ENCODE results near the gene HAND2.

HAND2 gene

DNA sequence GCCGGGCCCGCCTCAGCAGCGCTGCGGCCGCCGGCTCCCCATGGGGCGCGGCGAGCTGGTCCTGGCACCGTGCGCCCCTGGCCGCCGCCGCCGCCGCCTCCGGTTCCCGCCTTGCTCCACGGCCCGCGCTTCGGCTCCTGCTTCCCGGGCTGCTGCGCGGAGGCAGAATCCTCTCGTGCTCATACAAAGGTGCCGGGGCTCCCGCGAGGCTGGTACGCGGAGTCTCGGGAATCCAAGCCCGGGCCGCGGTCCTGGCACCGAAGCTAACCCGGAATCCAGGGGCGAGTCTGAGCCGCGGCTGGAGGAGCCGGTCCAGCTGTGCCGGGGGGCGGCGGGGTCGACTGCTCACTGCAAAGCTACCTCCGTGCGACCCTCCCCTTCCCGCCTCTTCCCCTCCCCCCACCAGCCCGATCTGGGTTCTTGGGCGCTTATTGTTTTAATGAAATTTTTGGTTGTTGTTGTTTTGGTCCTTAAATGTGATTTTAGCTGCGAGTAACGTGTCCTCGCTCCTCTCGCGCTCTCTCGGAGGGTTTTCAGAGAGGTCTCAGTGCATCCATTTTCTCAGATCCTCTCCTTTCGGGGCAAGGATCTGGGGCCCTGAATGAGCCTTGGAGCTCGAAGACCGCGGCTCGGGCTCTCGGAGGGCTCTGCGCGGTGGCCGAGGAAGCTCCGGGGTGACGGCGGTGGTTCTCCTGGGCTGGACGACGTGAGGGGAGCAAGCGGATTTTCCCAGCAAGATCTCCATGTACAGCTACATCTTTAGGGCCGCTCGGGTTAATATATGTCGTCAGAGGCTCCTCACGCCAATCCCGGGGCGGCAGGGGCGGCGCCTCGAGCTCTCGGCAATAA is at the start of gene HAND2:
Gene HAND2 (minus strand): TSS at position 753 of the 849 bp plus-strand sequence. CDS start 940 bp downstream, outside the sequence.
- no peak for DNase-seq (ENCODE audit: low read depth, low spot score)

DNA sequence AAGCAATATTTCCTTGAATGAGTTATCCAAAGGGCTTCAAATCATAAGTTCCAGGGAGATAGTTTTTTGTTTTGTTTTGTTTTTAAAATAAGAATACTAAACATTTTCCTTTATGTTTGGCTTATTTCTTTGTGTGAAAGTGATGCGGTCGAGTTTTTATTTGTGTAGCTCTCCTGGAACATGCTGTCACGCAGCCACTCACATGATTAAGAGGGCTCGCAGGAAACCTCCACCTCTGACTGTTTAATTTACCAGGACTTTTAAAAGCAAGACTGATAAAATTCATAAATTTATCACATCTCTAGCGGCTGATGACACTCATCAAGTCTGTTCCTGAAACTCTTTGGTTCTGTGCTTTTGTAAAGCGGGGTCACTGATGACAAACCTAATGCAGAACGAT is 48.9 kb upstream of the HAND2 start:
- no peak for DNase-seq (ENCODE audit: low read depth, low spot score)

DNA sequence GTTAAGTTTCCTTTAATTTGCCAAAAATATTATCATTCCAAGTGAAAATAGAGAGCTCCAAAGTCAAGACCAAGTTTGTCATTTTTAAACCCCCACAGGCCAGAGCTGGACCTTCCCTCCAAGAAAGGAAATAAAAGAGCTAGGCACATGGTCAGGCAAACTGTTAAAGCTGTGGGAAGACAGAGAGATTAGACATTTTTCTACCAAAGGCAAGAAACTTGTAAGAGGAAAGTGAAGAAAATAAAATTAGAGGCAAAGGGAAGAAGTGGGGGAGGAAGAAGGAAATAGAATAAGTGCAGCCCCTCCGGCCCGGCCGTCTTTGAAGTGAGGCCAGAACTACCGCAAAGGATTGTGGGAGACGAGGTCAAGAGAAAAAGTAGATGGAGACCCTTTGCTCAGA is 47.9 kb upstream of the HAND2 start:
- DNase-seq (ENCODE audit: low read depth, low spot score): no peak

DNA sequence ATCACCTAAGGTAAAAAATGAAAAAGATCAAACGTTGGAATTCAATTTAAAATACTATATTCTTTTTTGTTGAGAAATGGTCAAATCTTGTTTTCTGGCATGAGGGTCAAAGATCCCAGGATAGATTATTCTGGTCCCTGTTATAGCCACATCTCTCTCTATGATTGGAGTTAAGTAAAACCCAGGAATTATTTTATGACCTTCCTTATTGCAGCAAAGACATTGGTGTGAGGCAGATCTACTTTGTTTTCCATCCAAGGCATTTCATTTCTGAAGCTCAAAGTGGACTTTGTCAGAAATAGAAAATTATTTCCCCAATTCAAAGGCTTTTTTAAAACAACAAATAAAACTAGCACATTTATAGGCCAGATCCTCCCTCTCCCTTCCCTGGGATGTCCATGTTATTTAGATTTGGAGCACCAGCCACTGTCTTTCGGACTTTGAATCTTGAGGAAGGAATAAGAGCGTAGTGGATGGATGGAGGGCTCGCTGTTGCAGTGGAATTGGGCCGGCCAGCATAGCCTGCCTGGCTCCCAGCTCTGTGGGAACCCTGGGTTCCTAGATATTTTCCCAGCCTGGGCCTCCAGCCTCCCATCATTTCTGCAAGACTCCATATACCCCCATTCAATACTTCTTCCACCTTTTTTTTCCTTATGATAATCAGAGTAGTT is 45.6 kb upstream of the HAND2 start:
- no peak for DNase-seq (ENCODE audit: low read depth, low spot score)

DNA sequence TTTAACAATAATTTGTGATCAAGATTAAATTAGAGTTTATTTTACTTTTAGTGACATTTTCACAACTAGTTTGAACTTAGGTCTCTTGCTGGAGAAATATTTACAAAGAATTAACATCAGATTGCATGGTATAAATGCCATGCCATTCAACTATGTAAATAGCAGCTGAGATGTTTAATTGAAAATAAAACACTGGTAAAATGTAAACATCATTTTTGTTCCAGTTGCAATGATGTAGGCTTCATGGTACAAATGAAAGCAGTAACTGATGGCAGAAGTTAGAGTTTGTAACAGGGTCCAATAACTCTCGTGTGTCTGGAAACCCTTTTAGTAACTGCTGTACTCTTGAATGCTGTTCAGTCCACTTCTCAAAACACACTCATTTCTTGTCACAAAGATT is 43.7 kb upstream of the HAND2 start:
- DNase-seq (ENCODE audit: low read depth, low spot score): no peak

DNA sequence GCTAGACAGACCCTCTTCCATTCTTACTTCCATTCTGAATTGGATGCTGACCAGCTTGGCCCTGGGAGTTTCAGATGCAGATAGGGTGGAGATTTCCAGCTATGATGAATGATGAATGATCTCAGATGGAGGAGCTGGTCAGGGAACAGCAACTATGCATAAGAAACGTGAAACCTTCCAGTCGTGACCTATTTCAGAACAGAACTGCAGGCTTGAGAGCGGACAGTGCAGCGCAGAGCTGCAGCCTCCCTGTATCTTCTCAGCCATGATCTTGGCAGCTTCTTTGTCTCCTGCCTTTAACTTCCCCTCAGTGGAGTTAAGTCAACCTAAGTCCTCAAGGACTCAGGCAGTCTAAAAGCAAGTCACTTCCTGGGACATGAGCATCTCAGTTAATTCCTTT is 43.3 kb upstream of the HAND2 start:
- no peak for DNase-seq (ENCODE audit: low read depth, low spot score)

DNA sequence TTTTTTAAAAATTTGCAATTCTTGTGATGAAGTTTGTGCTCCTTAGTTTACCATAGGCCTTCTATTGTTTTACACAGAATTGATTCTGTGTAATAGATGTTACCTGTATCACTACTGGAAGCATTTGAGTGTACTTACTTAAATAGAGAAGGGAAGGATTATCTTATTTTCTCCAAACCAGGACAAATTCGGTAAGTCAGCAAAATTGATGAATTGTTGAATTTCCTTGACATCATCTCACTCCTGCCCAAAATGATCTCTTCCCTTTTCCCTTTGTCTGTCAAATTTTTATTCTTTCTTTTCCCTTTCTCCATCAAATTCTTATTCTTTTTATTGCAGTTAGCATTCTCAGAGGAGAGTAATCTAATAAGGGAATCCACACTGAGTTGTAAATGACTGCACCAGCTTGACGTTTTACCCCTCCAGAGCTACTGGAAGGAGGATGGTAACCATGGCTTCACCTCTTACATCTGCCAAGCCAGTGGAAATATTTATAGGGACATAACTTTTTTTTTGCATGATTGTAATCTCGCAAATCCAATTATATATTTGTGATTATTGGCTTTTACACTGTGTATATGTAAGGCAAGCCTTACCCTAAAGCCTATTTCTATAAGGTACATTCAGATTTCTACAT is 42.6 kb upstream of the HAND2 start:
- DNase-seq (ENCODE audit: low read depth, low spot score): no peak

DNA sequence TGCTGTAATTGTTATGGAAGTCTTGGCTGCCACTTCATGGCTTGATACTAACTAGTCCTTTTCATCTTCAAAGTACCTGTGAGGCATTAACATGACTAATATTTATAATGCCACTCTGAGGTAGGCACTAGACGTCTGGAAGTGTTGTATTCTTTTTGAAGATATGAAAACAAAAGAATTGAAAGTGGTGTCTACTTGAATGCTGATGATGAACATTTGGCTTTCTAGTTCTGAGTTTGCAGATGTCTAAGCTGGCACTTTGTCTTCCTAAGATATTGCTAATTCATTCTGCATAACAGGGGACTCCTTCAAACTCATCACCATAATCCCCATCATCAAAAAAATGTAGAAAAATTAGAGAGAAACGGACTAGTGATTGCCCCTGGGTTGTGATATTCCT is 41.6 kb upstream of the HAND2 start:
- DNase-seq (ENCODE audit: low read depth, low spot score): no peak

DNA sequence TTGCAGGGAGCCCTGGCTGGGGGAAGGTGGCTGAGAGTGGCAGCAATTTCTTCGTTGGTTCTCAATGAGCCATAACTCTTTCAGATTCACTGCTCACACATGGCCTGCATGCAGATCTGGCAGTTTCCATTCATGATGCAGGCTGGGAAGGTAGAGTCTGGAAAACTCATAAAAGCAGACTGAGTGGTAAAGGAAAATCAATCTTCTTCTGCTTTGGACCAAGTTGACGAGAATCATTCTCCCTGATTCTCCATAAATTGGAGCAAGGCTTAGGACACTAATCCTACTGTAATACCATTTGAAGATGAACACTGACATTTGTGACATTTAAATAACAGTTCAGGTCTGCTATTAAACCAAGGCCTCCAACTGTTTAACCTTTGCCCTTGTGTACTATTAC is 35.3 kb upstream of the HAND2 start:
- DNase-seq (ENCODE audit: low read depth, low spot score): no peak

DNA sequence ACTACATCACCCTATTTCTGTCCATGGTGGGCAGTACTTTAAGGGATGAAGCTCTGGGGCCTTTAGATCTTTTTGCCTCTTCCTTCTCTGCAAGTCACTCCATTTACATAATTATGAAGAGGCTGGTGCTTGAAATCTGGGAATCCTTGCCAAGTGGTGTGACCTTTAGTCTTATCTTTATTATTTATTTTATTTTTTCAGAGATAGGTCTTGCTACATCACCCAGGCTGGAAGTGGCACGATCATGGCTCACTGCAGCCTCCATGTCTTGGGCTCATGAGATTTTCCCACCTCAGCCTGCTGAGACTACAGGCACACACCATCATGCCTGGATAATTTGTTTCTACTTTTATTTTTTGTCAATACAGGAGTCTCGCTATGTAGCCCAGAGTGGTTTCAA is 34.4 kb upstream of the HAND2 start:
- DNase-seq (ENCODE audit: low read depth, low spot score): no peak

DNA sequence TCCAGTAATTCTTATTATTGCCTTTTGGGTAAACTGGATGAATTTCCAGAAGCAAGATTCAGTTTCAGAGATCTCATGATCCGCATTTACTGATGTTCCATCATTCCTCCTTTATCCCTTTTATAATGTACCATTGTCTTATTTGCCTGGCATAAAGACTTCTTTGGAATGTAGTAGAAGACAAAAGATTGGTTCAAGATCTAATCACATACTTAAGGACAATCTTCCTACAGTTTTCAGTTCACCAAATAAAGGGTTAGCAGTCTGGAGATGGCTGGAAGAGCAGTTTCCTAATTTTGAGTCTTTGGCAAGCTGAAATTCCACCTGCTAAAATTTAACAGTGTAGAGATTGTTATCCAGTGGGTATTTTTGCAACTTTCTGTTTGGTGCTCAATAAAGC is 30.9 kb upstream of the HAND2 start:
- no peak for DNase-seq (ENCODE audit: low read depth, low spot score)

DNA sequence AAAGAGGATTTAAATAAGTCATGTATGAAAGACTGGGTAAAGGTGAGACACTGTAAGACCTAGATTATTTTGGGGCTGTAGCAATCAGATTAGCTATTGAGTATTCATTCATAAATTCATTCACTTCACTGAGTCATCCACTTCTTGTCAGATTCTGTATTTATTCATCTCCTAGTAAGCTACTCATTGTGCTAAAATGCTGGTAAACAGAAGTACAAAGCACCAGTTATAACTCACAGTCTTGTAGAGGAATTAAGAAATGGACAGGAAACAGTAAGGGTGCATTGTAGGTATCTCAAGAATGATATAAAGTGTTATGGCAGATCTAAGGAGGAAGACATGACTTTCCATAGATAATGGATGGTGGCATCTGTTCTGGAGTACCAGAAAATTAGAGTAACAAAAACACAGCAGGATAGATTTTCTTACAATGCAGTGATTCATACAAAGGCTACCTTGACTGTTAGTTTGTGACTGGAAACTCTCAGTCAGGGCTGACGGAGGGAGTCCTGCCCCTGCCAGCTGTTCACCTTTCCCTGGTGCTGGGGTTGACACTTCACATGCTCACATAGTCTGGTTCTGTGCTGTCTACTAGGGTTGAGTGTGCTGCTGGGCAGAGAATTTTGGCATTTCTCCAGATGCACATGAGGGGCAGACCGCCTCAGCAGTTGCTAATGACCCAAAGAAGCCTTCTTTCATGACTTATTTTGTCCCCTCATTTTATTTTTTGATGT is 26.5 kb upstream of the HAND2 start:
- no peak for DNase-seq (ENCODE audit: low read depth, low spot score)

DNA sequence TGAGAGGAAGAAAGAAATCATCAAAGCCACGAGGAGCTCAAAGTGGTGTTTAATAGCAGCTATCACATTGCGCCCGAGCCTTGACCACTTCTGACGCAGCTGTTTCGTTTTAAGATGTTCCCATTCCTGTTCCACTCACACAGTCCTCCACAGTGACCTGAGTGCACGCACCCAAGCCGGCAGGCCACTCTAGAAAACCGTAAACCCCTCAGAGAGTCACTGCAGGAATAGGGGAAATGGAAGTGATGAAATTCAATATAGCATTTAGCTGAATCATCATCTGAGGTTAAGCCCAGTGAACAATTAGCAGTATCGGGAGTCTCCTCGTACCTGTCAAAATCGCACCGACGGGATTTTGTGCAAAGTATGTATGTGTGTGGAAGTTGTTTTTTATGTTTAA is 17.9 kb upstream of the HAND2 start:
- no peak for DNase-seq (ENCODE audit: low read depth, low spot score)

DNA sequence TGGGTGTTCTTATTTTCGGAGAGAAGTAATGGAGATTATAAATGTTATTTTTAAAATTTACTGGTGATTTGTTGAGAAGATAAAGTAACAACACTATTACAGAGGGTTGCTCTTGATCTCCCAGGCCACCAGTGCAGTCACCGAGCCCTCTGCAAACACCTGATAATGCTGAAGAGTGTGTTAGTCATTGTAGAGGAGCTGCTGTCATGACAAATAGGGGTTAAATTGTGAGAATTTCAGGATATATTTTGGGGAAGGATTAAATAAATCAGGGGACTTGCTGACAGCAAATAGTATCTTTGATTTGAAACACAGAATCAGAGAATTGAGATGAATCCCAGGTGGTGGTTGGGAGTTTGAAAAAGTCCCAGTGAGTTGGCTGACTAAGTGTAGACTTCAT is 16.7 kb upstream of the HAND2 start:
- no peak for DNase-seq (ENCODE audit: low read depth, low spot score)

DNA sequence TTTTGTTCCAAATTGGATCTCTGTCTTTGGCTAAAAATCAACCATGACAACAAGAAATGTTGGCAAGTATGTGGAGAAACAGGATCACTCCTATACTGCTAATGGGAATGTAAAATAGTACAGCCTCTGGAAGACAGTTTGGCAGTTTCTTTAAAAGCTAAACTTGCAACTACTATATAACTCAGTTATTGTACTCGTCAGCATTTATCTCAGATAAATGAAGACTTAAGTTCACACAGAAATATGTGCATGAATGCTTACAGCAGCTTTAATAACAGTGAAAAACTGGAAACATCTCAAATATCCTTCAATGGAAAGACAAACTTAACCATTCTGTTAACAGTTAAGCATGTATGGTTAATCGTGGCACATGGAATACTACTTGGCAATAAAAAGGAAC is 15.4 kb upstream of the HAND2 start:
- DNase-seq (ENCODE audit: low read depth, low spot score): no peak

DNA sequence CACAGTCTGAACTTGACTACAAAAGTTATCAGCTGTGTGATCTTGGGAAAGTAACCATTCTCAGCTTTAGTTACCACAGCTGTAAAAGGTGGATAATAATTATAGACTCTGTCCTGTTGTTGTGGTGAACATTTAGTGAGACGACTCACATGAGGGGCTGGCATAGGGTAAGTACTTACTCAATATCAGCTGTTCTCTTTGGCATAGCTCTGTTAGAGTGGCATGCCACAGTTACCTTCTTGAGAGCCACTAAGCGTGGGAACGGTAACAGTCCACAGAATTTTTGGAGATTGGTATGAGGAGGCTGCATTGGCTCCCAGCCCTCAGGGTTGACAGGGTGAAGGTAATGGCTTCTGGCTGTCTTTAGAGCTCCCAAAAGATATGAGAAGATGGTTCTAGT is 13.2 kb upstream of the HAND2 start:
- DNase-seq (ENCODE audit: low read depth, low spot score): no peak

DNA sequence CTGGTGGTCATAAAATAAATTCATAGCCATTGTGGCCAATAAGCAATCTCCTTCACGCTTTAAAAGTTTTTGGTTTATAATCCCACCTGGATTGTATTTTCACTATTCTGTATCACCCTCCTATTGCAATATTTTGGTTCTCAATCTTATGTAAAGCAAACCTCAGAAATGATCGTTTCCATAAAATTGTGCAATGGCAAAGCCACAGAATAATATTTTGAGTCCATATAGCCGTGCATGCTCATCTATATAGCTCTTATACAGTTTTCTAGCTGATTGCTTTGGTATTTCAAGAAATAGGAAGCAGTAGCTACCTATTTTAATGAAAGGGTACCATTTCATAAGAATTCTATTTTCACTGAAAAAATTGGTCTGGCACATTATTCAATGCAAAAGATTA is 10.0 kb upstream of the HAND2 start:
- no peak for DNase-seq (ENCODE audit: low read depth, low spot score)

DNA sequence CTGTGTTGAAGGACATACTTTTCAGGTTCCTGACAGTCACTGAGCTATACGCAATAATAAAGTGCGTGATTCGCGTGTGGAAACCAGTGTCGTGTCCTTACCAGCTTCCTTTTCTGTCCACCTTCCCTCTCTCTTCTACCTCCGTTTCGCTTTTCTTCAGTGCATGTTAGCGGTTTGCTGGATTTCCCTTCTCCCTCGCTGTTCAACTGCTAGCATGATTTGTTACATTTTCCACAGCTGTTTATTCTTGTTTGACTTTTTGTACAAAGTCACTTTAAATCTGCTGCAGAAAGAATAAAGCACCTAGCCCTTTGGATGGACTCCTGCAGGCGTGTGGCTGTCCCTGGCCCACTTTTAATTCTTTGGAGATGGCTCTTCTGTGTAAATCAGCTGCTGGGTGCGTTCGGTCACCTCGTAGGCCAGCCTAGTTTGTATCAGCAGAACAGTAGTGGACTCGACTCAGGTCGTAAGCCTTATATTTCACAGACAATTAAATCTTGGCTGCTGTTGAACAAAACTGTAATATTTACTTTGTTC is 8.9 kb upstream of the HAND2 start:
- DNase-seq (ENCODE audit: low read depth, low spot score): no peak

DNA sequence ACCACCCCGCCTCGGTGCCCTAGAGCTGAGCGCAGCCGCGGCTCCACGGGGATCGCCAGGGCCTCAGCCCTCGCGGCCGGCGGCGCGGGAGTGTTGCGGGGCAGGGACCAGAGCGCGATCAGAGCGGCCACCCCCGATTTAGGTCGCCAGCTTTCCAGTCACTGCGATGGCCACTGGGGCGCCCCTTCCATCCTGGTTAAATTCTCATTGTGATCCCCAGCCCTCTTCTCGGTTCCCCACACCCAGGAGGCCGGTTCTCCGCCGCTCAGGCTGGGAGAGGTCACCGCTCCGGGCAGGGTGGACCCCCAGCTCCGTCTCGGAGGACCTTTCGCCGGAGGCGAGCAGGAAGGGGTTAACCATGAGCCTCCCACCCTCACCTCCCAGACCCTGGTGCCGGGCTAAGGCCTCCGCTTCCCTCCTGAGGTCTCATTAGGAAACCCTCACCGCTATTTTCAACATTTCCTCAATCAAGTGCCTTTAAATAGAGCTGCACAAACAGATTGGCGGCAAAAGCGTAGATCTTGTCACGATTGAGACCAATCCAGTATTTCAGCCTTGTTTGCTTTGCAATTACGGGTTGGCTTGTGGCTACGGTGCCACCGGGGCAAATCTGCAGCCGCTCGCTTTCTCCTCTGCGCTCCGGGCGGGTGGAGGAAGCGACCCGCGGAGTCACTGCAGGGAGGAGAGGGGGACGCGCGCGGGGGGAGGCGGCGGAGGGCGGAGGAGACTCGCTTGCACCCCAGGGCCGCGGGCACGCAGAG is 8.3 kb upstream of the HAND2 start:
- no peak for DNase-seq (ENCODE audit: low read depth, low spot score)

DNA sequence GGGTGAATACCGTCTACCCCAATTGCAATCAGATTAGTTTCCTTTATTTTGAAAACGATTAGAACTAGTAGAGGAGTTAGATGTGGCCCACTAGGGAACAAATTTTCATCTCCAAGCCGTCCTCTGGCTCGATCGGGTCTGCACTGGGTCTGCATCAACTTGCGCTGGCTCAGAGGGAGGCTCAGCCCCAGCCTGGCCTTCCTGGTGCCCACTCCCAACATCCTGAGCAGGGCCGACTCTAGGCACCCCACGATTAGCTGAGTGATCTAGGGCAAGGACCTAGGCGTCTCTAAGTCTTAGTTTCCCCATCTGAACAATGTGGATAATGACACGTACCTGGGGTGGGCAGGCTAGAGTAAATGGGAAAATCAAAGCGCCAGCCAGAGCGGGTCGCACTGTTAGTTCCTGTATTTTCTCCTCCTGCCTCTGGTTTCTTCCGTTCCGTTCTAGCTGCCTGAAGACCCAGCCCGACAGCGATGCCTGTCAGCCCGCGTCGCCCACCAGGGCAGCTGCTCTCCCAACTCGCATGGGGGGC is 7.7 kb upstream of the HAND2 start:
- DNase-seq (ENCODE audit: low read depth, low spot score): no peak
